Fibroblast of pulmonary artery (primary cell): ENCODE measurements around the gene PRAMEF17.
A peak's percentile ranks its signal among the peaks of the same experiment; 100 is the strongest.
"Not testable (repeated sequence)": the region's sequence is repeated elsewhere in the genome, so short reads cannot be mapped to it uniquely, and the experiment has no call there.

Experiments used
- DNase-seq: peaks from one replicate; pipeline ENCODE4 v3.0.0-alpha.2; 2010; ENCODE audit warnings: low read depth
- H3K4me3 ChIP-seq: replicated peaks from 2 replicates; pipeline ENCODE4 v1.5.1; 2011; ENCODE audit warnings: low read depth, mild to moderate bottlenecking, control low read depth, low read length, moderate library complexity
- CTCF ChIP-seq: IDR thresholded peaks from 2 replicates; pipeline ENCODE4 v1.5.1; 2011; ENCODE audit warnings: mild to moderate bottlenecking, control low read depth, low read length, inconsistent platforms; ENCODE audit errors: missing control alignments

The PRAMEF17 gene

GRCh38 chr1:13389332-13389731 is at the start of gene PRAMEF17:
Gene PRAMEF17, plus strand, starts transcription at chr1:13389632. Its CDS starts 26 bp downstream, at chr1:13389658.
- DNase-seq, H3K4me3 ChIP-seq: not testable (repeated sequence)

- not testable (repeated sequence) for H3K4me3 ChIP-seq, DNase-seq
Observed at GRCh38 chr1:13342496-13342895, 46.9 kb upstream of the PRAMEF17 start.

GRCh38 chr1:13347034-13347433 is 42.4 kb upstream of the PRAMEF17 start, which contains the start of gene PRAMEF14:
Gene PRAMEF14, minus strand, starts transcription at chr1:13347134. Its CDS starts 1,820 bp downstream, at chr1:13345314.
- not testable (repeated sequence) for H3K4me3 ChIP-seq

GRCh38 chr1:13353476-13353875 is 36.0 kb upstream of the PRAMEF17 start:
- H3K4me3 ChIP-seq, result not testable (repeated sequence)
- peak; percentile 1 for DNase-seq

More at GRCh38 chr1:13347034-13347433, 42.4 kb upstream of the PRAMEF17 start, which contains the start of gene PRAMEF14:
- DNase-seq, result not testable (repeated sequence)

GRCh38 chr1:13354475-13354874 is 35.0 kb upstream of the PRAMEF17 start:
- not testable (repeated sequence) for DNase-seq, H3K4me3 ChIP-seq

GRCh38 chr1:13356774-13357173 is 32.7 kb upstream of the PRAMEF17 start:
- TF ChIP-seq CTCF, result peak; percentile 47
- not testable (repeated sequence) for H3K4me3 ChIP-seq
- DNase-seq, result peak; percentile 65

GRCh38 chr1:13362364-13362763 is 27.1 kb upstream of the PRAMEF17 start:
- DNase-seq, H3K4me3 ChIP-seq: not testable (repeated sequence)

GRCh38 chr1:13364928-13365327 is 24.5 kb upstream of the PRAMEF17 start:
- not testable (repeated sequence) for DNase-seq, H3K4me3 ChIP-seq

- DNase-seq, H3K4me3 ChIP-seq: not testable (repeated sequence)
Observed at GRCh38 chr1:13366536-13366935, 22.9 kb upstream of the PRAMEF17 start.

GRCh38 chr1:13368544-13368943 is 20.9 kb upstream of the PRAMEF17 start:
- DNase-seq, result not testable (repeated sequence)

GRCh38 chr1:13378983-13379382 is 10.4 kb upstream of the PRAMEF17 start:
- not testable (repeated sequence) for H3K4me3 ChIP-seq, DNase-seq

More at GRCh38 chr1:13368544-13368943, 20.9 kb upstream of the PRAMEF17 start:
- H3K4me3 ChIP-seq, result not testable (repeated sequence)

- DNase-seq, H3K4me3 ChIP-seq: not testable (repeated sequence)
Observed at GRCh38 chr1:13380380-13380779, 9.1 kb upstream of the PRAMEF17 start.

GRCh38 chr1:13393004-13393403 is 3.6 kb downstream of the PRAMEF17 start:
- H3K4me3 ChIP-seq, DNase-seq: not testable (repeated sequence)

- not testable (repeated sequence) for DNase-seq
Observed at GRCh38 chr1:13394761-13395160, 5.3 kb downstream of the PRAMEF17 start.

GRCh38 chr1:13395311-13395710 is 5.9 kb downstream of the PRAMEF17 start:
- DNase-seq, result not testable (repeated sequence)

More at GRCh38 chr1:13394761-13395160, 5.3 kb downstream of the PRAMEF17 start:
- H3K4me3 ChIP-seq, result not testable (repeated sequence)

More at GRCh38 chr1:13395311-13395710, 5.9 kb downstream of the PRAMEF17 start:
- not testable (repeated sequence) for H3K4me3 ChIP-seq
